ENCODE measurements around the gene EMID1.
A peak's percentile ranks its signal among the peaks of the same experiment; 100 is the strongest.
"Not testable (repeated sequence)": the region's sequence is repeated elsewhere in the genome, so short reads cannot be mapped to it uniquely, and the experiment has no call there.

Gene EMID1

DNA sequence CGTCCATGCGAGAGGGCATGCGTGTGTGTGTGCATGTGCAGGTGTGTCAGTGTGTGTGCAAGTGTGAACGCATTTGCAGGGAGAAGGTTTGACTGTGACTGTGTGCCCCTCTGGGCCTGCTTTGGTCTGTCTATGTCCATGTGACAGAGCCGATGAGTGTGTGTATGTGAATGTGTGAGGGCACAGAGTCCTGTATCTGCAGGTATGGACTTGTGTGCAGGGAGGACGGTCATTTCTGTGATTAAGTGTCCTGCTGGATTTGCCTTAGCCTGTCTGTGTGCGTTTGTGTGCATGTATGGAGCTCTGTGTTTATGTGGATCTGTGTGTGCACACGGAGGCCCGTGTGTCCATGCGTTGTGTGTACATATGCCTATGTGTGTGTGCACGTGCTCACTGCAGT, 5.4 kb downstream of the EMID1 start:
- Mint-ChIP-seq H3K9me3 (no peaks in the 10 kb centered on the region), H3K4me1 (peaks cover 16 to 29% of the 10 kb centered on the region in 2 donors), H3K27ac (no peak overlapping the region), H3K27me3 (peaks cover 72 to 91% of the 10 kb centered on the region in 2 donors), H3K4me3 (no peak overlapping the region), H3K36me3 (no peaks in the 10 kb centered on the region)
- ATAC-seq (replicated peaks) (no peak), DNase-seq (no peak)

DNA sequence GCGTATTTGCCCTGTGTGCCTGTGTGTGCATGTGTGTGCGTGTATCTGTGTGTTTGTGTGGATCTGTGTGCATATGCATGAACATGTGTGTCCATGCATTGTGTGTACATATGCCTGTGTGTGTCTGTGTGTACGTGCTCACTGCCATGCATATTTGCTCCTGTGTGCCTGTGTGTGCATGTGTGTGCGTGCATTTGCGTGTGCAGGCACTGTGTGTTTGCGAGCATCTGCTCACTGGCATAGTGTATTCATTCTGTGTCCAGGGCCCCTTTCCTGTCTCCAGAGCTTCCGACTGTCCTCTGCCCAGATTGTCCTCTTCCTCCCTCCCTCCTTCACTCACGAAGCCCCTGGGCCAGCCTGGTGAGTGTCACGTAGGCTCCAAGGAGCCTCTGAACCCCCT, 5.8 kb downstream of the EMID1 start:
- ATAC-seq (replicated peaks) (no peak), DNase-seq (no peak)
- no peaks in the 10 kb centered on the region for H3K9me3 Mint-ChIP-seq
- no peaks in the 10 kb centered on the region for H3K36me3 Mint-ChIP-seq
- no peak overlapping the region for H3K4me3 Mint-ChIP-seq
- no peak overlapping the region for H3K27ac Mint-ChIP-seq
- peaks cover 73 to 91% of the 10 kb centered on the region in 2 donors for H3K27me3 Mint-ChIP-seq
- peaks cover 13 to 25% of the 10 kb centered on the region in 2 donors for H3K4me1 Mint-ChIP-seq

DNA sequence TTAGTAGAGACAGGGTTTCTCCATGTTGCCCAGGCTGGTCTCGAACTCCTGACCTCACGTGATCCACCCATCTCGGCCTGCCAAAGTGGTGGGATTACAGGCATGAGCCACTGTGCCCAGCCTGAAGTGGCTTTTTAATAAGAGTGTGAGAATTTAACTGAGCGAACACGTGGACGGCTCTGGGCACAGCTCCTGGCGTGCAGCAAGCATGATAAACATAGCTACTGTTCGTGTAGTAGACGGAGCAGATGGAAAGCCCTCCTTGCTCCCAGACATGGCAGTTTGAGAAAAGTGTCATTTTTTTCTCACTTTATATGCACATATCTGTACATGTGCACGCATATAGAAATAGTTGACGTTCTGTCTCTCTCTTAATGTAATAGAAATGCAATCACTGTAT, 7.0 kb downstream of the EMID1 start:
- Mint-ChIP-seq H3K36me3 (no peaks in the 10 kb centered on the region), H3K4me3 (no peak overlapping the region), H3K27me3 (peaks cover 63 to 91% of the 10 kb centered on the region in 2 donors), H3K9me3 (no peaks in the 10 kb centered on the region), H3K4me1 (peaks cover 12 to 21% of the 10 kb centered on the region in 2 donors), H3K27ac (no peak overlapping the region)
- no peak for ATAC-seq (replicated peaks)
- DNase-seq, result no peak

DNA sequence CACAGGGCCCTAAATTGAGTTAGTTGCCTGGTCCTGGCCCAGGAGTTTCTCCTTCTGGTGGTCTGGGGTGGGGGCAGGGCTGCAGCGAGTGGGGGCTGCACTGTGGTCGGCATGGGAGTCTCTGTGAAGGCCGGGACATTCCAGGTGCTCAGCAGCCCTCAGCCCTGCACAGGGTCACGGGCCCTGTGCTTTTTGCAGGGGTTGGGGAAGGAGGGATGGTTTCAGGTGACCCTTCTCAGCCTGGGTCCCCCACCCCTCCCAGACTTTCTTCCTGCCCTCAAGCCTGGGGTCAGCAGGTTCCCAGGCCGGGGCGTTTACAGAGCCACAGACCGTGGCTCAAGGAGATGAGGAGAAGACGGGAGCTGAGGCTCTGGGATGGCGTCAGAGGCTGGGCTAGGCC, 7.8 kb downstream of the EMID1 start:
- H3K27me3 Mint-ChIP-seq, result peaks cover 65 to 91% of the 10 kb centered on the region in 2 donors
- no peaks in the 10 kb centered on the region for H3K9me3 Mint-ChIP-seq
- H3K4me1 Mint-ChIP-seq, result peaks cover 12 to 14% of the 10 kb centered on the region in 2 donors
- no peak overlapping the region for H3K4me3 Mint-ChIP-seq
- H3K36me3 Mint-ChIP-seq, result no peaks in the 10 kb centered on the region
- no peak overlapping the region for H3K27ac Mint-ChIP-seq
- ATAC-seq (replicated peaks) (no peak), DNase-seq (no peak)

DNA sequence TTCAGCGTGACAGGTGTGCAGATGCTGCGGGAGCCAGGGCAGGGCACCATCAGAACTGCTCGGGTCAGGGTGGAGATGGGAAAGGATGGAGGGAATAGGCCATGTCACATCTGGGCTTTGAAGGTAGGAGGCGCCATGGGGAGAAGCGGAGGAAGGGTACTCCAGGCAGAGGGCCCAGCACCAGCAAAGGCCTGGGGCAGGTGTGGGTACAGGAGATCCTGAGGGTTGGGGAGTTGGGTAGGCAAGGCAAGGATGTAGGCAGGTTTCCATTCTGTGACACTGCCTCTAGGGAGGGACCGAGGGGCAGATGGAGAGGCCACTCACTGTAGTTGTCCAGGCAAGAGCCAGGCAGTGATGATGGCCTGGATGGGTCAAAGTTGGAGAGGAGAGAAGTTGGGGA, 8.5 kb downstream of the EMID1 start:
- peaks cover 61 to 91% of the 10 kb centered on the region in 2 donors for H3K27me3 Mint-ChIP-seq
- H3K36me3 Mint-ChIP-seq, result no peaks in the 10 kb centered on the region
- ATAC-seq (replicated peaks), result no peak

DNA sequence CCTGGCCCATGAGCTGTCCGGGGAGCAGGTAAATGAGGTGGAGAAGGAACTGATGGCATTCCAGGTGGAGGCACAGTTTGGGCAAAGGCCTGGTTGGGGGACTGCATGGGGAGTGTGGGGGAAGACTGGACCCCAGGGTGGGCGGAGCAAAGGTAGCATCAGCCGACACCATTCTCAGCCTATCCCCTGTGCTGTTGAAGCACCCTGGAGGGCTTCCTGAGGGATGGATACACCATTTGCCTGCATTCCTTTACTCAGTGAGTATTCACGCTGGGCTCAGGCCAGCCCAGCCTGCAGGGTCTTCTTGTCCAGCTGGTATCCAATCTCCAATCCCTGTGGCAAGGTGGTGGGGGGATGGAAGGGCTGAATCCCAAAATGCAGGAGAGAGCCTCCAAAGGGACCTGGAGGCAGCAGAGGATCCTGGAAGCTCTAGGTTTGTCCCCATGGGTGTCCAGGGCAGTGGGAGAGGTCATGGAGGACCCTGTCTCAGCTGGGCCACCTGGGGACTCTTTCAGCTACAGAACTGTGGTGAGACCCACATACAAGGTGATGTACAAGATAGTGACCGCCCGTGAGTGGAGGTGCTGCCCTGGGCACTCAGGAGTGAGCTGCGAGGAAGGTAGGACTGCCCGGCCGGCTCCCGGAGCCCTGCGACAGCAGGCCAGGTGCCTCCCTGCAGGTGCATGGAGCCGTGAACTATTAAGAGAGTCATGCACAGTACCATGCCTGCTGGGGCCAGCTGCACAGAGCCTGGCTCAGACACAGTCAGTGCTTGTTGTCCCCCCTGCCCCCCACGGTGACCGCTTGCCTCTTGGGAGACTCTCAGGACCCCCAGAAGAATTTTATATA, 9.5 kb downstream of the EMID1 start:
- Mint-ChIP-seq H3K4me3 (peak overlapping the region in 1 of 2 donors; percentile 17), H3K27ac (no peak overlapping the region), H3K27me3 (peaks cover 60 to 91% of the 10 kb centered on the region in 2 donors), H3K4me1 (peaks cover 0 to 3% of the 10 kb centered on the region in 2 donors), H3K36me3 (no peaks in the 10 kb centered on the region), H3K9me3 (no peaks in the 10 kb centered on the region)
- DNase-seq (no peak), ATAC-seq (replicated peaks) (peak in 1 of 2 donors; percentile 26)

More for the DNA sequence above, 8.5 kb downstream of the EMID1 start:
- Mint-ChIP-seq H3K9me3 (no peaks in the 10 kb centered on the region), H3K4me1 (peaks cover 6 to 8% of the 10 kb centered on the region in 2 donors), H3K4me3 (no peak overlapping the region), H3K27ac (no peak overlapping the region)
- DNase-seq, result no peak

DNA sequence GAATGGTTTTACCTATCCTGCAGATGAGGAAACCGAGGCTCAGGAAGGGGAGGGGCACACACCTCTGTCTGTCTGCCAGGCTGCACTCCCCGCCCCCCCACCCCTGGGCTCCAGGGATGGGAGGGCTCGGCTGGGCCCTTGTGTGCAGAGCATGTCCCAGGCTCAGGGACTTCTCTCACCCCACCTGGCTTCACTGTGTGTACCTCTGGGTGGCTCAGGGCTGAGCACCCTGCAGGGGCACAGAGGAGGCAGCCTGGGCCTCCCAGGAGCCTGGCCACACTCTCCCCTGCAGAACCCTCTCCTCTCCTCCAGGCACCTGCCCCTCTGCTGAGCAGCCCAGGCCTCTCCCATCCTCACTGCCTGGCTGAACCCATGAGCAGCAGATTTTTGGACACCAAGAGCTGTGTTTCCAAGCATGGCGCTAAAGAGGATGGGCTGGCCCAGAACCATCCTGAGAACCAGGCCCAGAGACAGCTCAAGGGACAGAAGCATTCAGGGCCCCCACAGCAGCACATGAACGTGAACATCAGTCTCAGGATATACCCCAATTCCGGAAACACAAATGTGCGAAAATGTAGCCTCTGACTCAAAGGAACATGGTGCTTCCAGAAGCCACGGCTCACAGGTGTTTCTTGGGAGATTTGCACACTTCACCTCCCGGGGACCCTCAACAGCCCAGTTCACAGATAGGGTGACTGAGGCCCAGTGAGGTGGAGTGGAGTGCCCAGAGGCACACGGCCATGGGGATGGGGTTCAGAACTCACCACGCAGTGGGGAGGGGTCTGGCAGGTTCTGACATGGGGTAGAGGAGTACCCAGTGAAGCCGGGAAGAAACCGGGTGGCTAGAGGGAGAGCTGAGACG, 10.5 kb downstream of the EMID1 start:
- Mint-ChIP-seq H3K9me3 (no peaks in the 10 kb centered on the region), H3K27me3 (peaks cover 58 to 91% of the 10 kb centered on the region in 2 donors), H3K4me3 (no peak overlapping the region), H3K27ac (no peak overlapping the region), H3K4me1 (peaks cover 0 to 3% of the 10 kb centered on the region in 2 donors), H3K36me3 (no peaks in the 10 kb centered on the region)
- no peak for DNase-seq
- ATAC-seq (replicated peaks), result peak in 1 of 2 donors; percentile 48

DNA sequence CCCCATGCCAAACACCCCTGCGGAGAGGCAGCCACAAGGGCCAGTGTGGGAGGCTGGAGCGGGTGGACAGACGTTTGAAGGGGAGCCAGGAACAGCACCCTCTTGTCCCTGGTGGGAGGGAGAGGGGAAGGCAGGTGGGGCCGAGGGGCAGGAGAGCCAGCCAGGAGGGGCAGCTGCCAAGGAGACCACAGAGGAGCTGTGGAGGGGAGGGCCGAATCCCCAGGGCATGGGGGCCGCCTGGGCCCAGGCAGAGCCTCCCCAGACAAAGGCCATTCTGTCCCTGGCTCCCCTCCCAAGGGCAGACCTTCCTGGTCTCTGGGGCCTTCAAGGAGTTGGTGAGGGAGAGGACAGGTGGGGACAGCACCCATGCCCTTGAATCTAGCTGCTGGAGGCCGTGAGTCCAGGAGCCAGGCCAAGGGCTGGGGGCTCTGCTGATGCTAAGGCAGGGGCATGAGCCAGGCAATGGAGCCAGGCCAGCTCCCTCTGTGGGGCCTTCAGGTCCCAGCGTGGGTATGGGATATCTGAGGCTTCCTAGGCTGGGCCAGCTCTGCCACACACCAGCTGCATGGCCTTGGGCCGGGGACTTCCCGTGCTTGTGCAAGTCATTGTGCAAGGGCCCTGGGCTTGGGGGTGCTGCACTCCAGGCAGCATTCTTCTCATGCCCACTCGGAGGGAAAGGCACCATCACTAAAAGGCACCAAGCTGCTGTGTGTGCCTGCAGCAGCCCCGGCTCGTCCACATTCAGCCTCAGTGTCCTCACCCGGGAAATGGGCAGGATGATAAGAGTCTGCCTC, 11.4 kb downstream of the EMID1 start:
- no peak for DNase-seq
- peaks cover 0 to 3% of the 10 kb centered on the region in 2 donors for H3K4me1 Mint-ChIP-seq
- peak in 1 of 2 donors; percentile 38 for ATAC-seq (replicated peaks)
- no peak overlapping the region for H3K27ac Mint-ChIP-seq
- H3K27me3 Mint-ChIP-seq, result peaks cover 52 to 91% of the 10 kb centered on the region in 2 donors
- H3K9me3 Mint-ChIP-seq, result no peaks in the 10 kb centered on the region
- no peak overlapping the region for H3K4me3 Mint-ChIP-seq
- no peaks in the 10 kb centered on the region for H3K36me3 Mint-ChIP-seq

DNA sequence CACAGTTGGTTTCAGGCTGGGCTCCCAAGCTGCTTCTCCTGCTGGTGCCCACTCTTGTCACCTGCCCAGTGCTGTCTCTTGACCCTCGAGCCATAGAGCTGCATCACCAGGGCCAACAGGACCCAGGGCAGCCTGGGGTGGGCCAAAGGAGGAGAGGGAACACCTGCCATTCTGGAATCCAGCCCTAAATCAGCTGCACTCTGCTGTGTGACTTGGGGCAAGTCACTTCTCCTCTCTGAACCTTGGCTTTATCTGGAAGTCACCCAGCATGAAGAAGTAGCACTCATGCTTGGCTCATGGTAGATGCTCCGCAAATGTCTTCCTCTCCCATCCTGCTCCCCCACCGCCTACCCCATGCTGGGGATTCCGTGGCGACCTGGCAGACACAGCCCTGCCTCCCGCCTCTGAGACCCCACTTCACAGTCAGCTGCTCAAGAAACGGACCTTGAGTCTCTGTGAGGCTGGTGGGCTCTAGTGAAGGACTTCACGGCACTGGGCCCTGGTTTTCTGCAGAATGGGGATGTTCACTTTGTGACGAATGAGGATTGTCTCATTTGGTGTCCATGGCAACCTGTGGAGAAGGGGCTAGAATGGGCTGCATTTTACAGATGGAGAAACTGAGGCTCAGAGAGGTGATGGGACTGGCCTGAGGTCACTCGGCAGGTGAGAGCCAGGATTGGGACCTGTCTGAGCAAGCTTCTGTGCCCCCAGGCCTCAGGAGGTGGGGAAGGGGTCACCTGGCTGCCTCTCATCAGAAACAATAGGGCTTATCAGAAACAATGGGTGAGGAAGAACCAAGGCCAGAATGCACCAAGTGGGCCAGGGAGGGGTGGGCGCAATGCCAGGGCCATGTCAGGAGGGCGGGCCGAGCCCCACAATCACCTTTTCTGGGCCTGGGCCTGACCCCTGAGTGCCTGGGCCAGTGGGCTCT, 12.4 kb downstream of the EMID1 start:
- H3K4me1 Mint-ChIP-seq, result peaks cover 0 to 3% of the 10 kb centered on the region in 2 donors
- peaks cover 52 to 92% of the 10 kb centered on the region in 2 donors for H3K27me3 Mint-ChIP-seq
- H3K36me3 Mint-ChIP-seq, result no peaks in the 10 kb centered on the region
- DNase-seq (no peak), ATAC-seq (replicated peaks) (no peak)
- no peaks in the 10 kb centered on the region for H3K9me3 Mint-ChIP-seq
- H3K27ac Mint-ChIP-seq, result no peak overlapping the region
- H3K4me3 Mint-ChIP-seq, result no peak overlapping the region

DNA sequence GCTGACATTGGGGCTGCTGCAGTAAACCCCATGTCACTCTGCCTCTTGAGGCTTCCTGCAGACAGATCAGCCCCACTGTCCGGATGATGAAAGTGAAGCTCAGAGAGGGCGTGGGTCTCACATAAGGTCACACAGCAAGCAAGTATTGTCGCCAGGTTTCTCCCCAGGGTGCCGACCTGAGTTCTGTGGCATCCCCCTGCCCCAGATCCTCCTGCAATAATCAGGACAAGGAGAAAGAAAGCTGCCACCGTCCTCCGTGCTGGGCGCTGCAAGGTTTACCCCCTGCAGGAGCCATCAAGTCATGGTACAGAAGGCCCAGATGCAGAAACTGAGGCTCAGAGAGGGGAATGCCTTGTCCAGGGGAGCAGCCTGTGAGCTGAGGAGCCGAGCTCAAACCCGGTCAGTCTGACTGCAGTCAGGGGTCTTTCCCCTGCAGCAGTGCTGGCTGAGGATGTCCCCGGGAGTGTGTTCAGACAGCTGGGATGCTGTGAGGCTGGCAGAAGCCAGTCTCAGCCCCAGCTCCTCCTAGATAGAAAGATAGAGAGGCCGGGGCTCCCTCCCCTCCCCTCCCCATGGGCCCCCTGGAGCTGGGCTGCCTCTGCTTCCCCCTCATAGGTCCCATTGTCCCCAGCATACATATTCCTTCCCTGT, 13.2 kb downstream of the EMID1 start:
- Mint-ChIP-seq H3K27me3 (peaks cover 48 to 90% of the 10 kb centered on the region in 2 donors), H3K36me3 (no peaks in the 10 kb centered on the region), H3K9me3 (no peaks in the 10 kb centered on the region), H3K4me3 (no peak overlapping the region), H3K4me1 (peaks cover 0 to 3% of the 10 kb centered on the region in 2 donors), H3K27ac (no peak overlapping the region)
- ATAC-seq (replicated peaks) (no peak), DNase-seq (no peak)

DNA sequence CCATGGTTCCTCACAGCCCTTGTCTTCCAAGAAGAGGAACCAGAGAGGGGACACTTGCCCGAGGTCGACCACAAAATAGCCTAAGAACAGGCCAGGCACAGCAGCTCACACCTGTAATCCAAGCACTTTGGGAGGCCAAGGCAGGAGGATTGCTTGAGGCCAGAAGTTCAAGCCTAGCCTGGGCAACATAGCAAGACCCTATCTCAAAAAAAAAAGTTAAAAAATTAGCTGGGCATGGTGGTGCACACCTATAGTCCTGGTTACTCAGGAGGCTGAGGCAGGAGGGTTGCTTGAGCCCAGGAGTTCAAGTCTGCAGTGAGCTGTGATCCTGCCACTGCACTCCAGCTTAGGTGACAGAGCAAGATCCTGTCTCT, 13.7 kb downstream of the EMID1 start:
- not testable (repeated sequence) for H3K9me3 Mint-ChIP-seq; H3K4me3 Mint-ChIP-seq; H3K36me3 Mint-ChIP-seq; DNase-seq; H3K27ac Mint-ChIP-seq; ATAC-seq (replicated peaks); H3K4me1 Mint-ChIP-seq
- peaks cover 43 to 89% of the 10 kb centered on the region in 2 donors for H3K27me3 Mint-ChIP-seq

DNA sequence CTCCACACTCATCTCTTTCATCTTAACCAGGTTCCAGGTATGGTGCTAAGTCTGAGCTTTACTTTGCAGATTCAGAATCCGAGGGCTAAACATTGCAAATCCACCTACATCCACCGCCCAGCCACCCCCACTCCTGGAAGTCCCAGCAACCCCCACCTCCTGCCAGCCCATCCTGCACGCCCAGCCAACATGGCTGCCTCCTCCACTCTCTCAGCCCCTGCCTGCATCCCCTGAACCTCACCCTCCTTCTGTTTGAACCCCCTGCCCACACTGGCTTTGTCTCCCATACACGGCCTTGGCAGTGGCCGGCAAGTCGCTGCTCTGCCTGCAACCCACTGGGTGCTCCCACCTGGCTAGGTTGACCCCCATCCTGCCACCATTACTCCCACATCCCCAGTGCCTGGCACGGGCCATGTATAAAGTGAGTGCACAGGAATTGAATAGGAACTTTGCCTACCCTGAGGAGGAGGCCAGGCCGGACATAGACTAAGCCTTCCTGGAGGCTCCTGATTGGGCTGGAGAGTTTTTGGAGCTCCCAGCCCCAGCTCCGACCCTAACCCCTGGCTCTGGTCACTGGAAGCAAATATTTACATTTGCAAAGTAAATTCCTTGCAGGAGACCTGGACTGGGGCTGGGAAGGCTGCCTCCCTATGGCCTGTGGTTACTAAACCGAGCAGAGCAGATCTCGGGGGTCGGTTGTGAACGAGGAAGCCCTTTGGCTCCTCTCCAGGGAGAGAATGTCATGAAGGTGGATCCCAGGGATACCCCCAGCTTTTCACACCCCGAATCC, 14.4 kb downstream of the EMID1 start:
- DNase-seq, result no peak
- Mint-ChIP-seq H3K27ac (no peak overlapping the region), H3K4me3 (no peak overlapping the region)

More for the DNA sequence above, 14.4 kb downstream of the EMID1 start:
- H3K36me3 Mint-ChIP-seq, result no peaks in the 10 kb centered on the region
- no peak for ATAC-seq (replicated peaks)
- H3K4me1 Mint-ChIP-seq, result no peaks in the 10 kb centered on the region
- peaks cover 41 to 89% of the 10 kb centered on the region in 2 donors for H3K27me3 Mint-ChIP-seq
- H3K9me3 Mint-ChIP-seq, result no peaks in the 10 kb centered on the region
